Liver (tissue), 9 donors: ENCODE results near the gene LRGUK. TPM values are rescaled to one million over a fixed set of nuclear protein-coding genes. Genes with fewer than 3 reads are reported as not detected.

Experiments used
- DNase-seq: peaks from one replicate; pipeline ENCODE4 v3.0.0-alpha.2; 2017; ENCODE audit warnings: low spot score
- H3K27ac ChIP-seq, 2 donors: one replicate each; pipeline ENCODE4 v1.7.0; 2013; ENCODE audit warnings: inconsistent platforms in 2 of 2, low read length in 2 of 2, control low read depth in 1 of 2, low read depth in 1 of 2, mild to moderate bottlenecking in 1 of 2
- H3K27me3 ChIP-seq, 4 donors: one replicate each; pipeline versions ENCODE4 v1.6.1 to v1.7.0; 2013; ENCODE audit warnings: low read length in 3 of 4, inconsistent platforms in 1 of 4, mild to moderate bottlenecking in 1 of 4, moderate library complexity in 1 of 4; ENCODE audit not compliant: control insufficient read depth in 4 of 4, insufficient read depth in 4 of 4
- H3K36me3 ChIP-seq, 4 donors: one replicate each; pipeline versions ENCODE4 v1.6.1 to v1.7.0; 2013; ENCODE audit warnings: low read length in 3 of 4, mild to moderate bottlenecking in 3 of 4, low read depth in 1 of 4, moderate library complexity in 1 of 4; ENCODE audit not compliant: control insufficient read depth in 4 of 4, insufficient read depth in 3 of 4
- H3K4me1 ChIP-seq, 4 donors: one replicate each; pipeline versions ENCODE4 v1.6.1 to v1.7.0; 2013; ENCODE audit warnings: low read length in 3 of 4, mild to moderate bottlenecking in 3 of 4, moderate library complexity in 1 of 4; ENCODE audit not compliant: control insufficient read depth in 4 of 4, insufficient read depth in 4 of 4
- H3K4me3 ChIP-seq, 3 donors: one replicate each; pipeline versions ENCODE4 v1.6.1 to v1.7.0; 2013; ENCODE audit warnings: low read length in 3 of 3, control low read depth in 1 of 3, low read depth in 1 of 3, mild to moderate bottlenecking in 1 of 3
- H3K9ac ChIP-seq, 2 donors: one replicate each; pipeline ENCODE4 v1.7.0; 2013; ENCODE audit warnings: low read length in 2 of 2, mild to moderate bottlenecking in 2 of 2, moderate library complexity in 2 of 2, control low read depth in 1 of 2, low read depth in 1 of 2
- H3K9me3 ChIP-seq, 4 donors: one replicate each; pipeline versions ENCODE4 v1.6.1 to v1.7.0; 2013; ENCODE audit warnings: low read length in 3 of 4; ENCODE audit not compliant: control insufficient read depth in 4 of 4
- ATF3 ChIP-seq: IDR thresholded peaks from 2 replicates; pipeline ENCODE4 v1.6.1; 2016; ENCODE audit warnings: antibody characterized with exemption
- CTCF ChIP-seq: fragments of 150-350 bp; IDR thresholded peaks from 2 replicates; pipeline ENCODE4 v1.5.1; 2017; ENCODE audit warnings: improper control_type of control experiment, low read depth, low read length; ENCODE audit not compliant: missing input control
- EGR1 ChIP-seq, 2 donors: IDR thresholded peaks; 2 replicates each; pipeline ENCODE4 v1.6.1; 2016 to 2018; ENCODE audit warnings: antibody characterized with exemption in 2 of 2, low read depth in 2 of 2
- FOXA1 ChIP-seq: IDR thresholded peaks from 2 replicates; pipeline ENCODE4 v1.6.1; 2016; ENCODE audit warnings: antibody characterized with exemption
- FOXA2 ChIP-seq: IDR thresholded peaks from 2 replicates; pipeline ENCODE4 v1.6.1; 2016; ENCODE audit warnings: antibody characterized with exemption
- GABPA ChIP-seq, 2 donors: IDR thresholded peaks in 1 of 2; conservative IDR thresholded peaks in 1 of 2; 2 replicates each; pipeline ENCODE4 v1.6.1; 2016; ENCODE audit warnings: antibody characterized with exemption in 2 of 2, mild to moderate bottlenecking in 1 of 2, moderate library complexity in 1 of 2
- HNF4A ChIP-seq, 2 donors: conservative IDR thresholded peaks; 2 replicates each; pipeline ENCODE4 v1.6.1; 2016; ENCODE audit warnings: antibody characterized with exemption in 2 of 2, mild to moderate bottlenecking in 2 of 2
- HNF4G ChIP-seq: IDR thresholded peaks from 2 replicates; pipeline ENCODE4 v1.6.1; 2016; ENCODE audit warnings: antibody characterized with exemption
- JUND ChIP-seq, 2 donors: IDR thresholded peaks; 2 replicates each; pipeline ENCODE4 v1.6.1; 2016; ENCODE audit warnings: antibody characterized with exemption in 2 of 2
- NR2F2 ChIP-seq: IDR thresholded peaks from 2 replicates; pipeline ENCODE4 v1.6.1; 2016; ENCODE audit warnings: antibody characterized with exemption
- RAD21 ChIP-seq, 2 donors: IDR thresholded peaks; 2 replicates each; pipeline ENCODE4 v1.6.1; 2016; ENCODE audit warnings: antibody characterized with exemption in 2 of 2, mild to moderate bottlenecking in 2 of 2
- REST ChIP-seq: IDR thresholded peaks from 2 replicates; pipeline ENCODE4 v1.6.1; 2016; ENCODE audit warnings: antibody characterized with exemption, mild to moderate bottlenecking
- RXRA ChIP-seq, 2 donors: IDR thresholded peaks; 2 replicates each; pipeline ENCODE4 v1.6.1; 2017 to 2018; ENCODE audit warnings: antibody characterized with exemption in 2 of 2, mild to moderate bottlenecking in 1 of 2
- SP1 ChIP-seq: IDR thresholded peaks from 2 replicates; pipeline ENCODE4 v1.6.1; 2018; ENCODE audit warnings: antibody characterized with exemption, mild to moderate bottlenecking
- TAF1 ChIP-seq: conservative IDR thresholded peaks from 2 replicates; pipeline ENCODE4 v1.6.1; 2016; ENCODE audit warnings: antibody characterized with exemption, mild to moderate bottlenecking
- YY1 ChIP-seq: IDR thresholded peaks from 2 replicates; pipeline ENCODE4 v1.6.1; 2016; ENCODE audit warnings: antibody characterized with exemption, mild to moderate bottlenecking
- WGBS: extraction: QIAGEN DNeasy Blood & Tissue Kit; methylation state at CpG from one replicate; pipeline ENCODE4 v1.1.7; 2013; 5-methylcytosine and 5-hydroxymethylcytosine counted together
- polyA plus RNA-seq, 2 donors: library from polyadenylated mRNA; stranded (reverse) in 1 of 2; unstranded in 1 of 2; fragments of 200-250 nt in 1 of 2; fragments of >200 nt in 1 of 2; fragmentation: Nextera tagmentation in 1 of 2; extraction: Ambion mirVana in 1 of 2; gene quantifications; one replicate each; pipeline versions ENCODE4 v1.2.1 to v1.2.3, GENCODE V29; 2013 to 2015
- total RNA-seq, 2 donors: library from RNA; depleted of rRNA; stranded (reverse); fragments of >200 nt; gene quantifications; one replicate each; pipeline ENCODE4 v1.2.3, GENCODE V29; 2014
- donor health status: healthy.
- donor health status: healthy.
- donor health status: healthy.
- donor health status: healthy.
- donor health status: healthy.

Gene LRGUK
- total and polyA plus RNA-seq, 4 donors = 0.03 to 0.50 (median 0.12) TPM

- H3K9ac ChIP-seq = no peak overlapping the region
- TF ChIP-seq HNF4A (conservative IDR thresholded peaks at IDR 0.05) = no peak
- TF ChIP-seq NR2F2 = no peak
- TF ChIP-seq SP1 = no peak
- no peak for TF ChIP-seq GABPA (IDR thresholded peaks at IDR 0.05 in 1 of 2, conservative IDR thresholded peaks at IDR 0.05 in 1 of 2)
- TF ChIP-seq RAD21 (IDR thresholded peaks at IDR 0.05) = no peak
- no peak for TF ChIP-seq YY1
- TF ChIP-seq HNF4G = no peak
- no peak for TF ChIP-seq REST
- TF ChIP-seq FOXA1 = no peak
- no peak for TF ChIP-seq RXRA (IDR thresholded peaks at IDR 0.05)
- TF ChIP-seq CTCF = no peak
- no peak for DNase-seq
- no peaks in the 10 kb centered on the region for H3K36me3 ChIP-seq
- no peaks in the 10 kb centered on the region for H3K9me3 ChIP-seq
- 94% methylated on average over 8 of the region's 8 CpGs for WGBS
- no peak overlapping the region for H3K4me3 ChIP-seq
- H3K4me1 ChIP-seq = peaks cover 0 to 6% (median 2%) of the 10 kb centered on the region in 4 donors
- no peaks in the 10 kb centered on the region for H3K27me3 ChIP-seq
- no peak overlapping the region for H3K27ac ChIP-seq
These were observed 83.1 kb downstream of the LRGUK start for GRCh38 chr7:134210227-134210626.

- Histone ChIP-seq H3K9ac (no peak overlapping the region), H3K4me1 (peaks cover 0 to 6% (median 2%) of the 10 kb centered on the region in 4 donors), H3K27me3 (no peaks in the 10 kb centered on the region), H3K27ac (no peak overlapping the region), H3K36me3 (no peaks in the 10 kb centered on the region), H3K9me3 (no peaks in the 10 kb centered on the region), H3K4me3 (no peak overlapping the region)
- WGBS = 92% methylated on average over 7 of the region's 7 CpGs
- TF ChIP-seq GABPA (IDR thresholded peaks at IDR 0.05 in 1 of 2, conservative IDR thresholded peaks at IDR 0.05 in 1 of 2) (no peak), JUND (IDR thresholded peaks at IDR 0.05) (no peak), RAD21 (IDR thresholded peaks at IDR 0.05) (no peak), FOXA2 (no peak), TAF1 (no peak), FOXA1 (no peak), HNF4A (conservative IDR thresholded peaks at IDR 0.05) (no peak), ATF3 (no peak), HNF4G (no peak), EGR1 (IDR thresholded peaks at IDR 0.05; ENCODE audit: low read depth in 2 of 2) (no peak), REST (no peak), NR2F2 (no peak)
- DNase-seq = no peak
These were observed 84.0 kb downstream of the LRGUK start for GRCh38 chr7:134210976-134211663.
